Neural progenitor cell (in vitro differentiated cells): ENCODE results near the gene EPB41L4A. TPM values are rescaled to one million over a fixed set of nuclear protein-coding genes. Genes with fewer than 3 reads are reported as not detected.

Experiments
- DNase-seq: peaks from one replicate; pipeline ENCODE4 v3.0.0-alpha.2; 2016; ENCODE audit warnings: low spot score
- H2AFZ ChIP-seq: fragments of 200-600 bp; sonication (generic); replicated peaks from 2 replicates; pipeline ENCODE4 v1.6.1; 2016; ENCODE audit warnings: antibody characterized with exemption
- H3F3A ChIP-seq: fragments of 200-600 bp; sonication (generic); 2 replicates; pipeline ENCODE4 v1.6.1; 2016; ENCODE audit warnings: antibody characterized with exemption, low read depth
- H3K27ac ChIP-seq: fragments of 200-600 bp; sonication (generic); 2 replicates; pipeline ENCODE4 v1.5.1; 2016; ENCODE audit warnings: mild to moderate bottlenecking
- H3K27me3 ChIP-seq: fragments of 200-600 bp; sonication (generic); 2 replicates; pipeline ENCODE4 v1.6.1; 2016; ENCODE audit warnings: mild to moderate bottlenecking, moderate library complexity
- H3K36me3 ChIP-seq: fragments of 200-600 bp; sonication (generic); 2 replicates; pipeline ENCODE4 v1.5.1; 2016
- H3K4me1 ChIP-seq: fragments of 200-600 bp; sonication (generic); 2 replicates; pipeline ENCODE4 v1.6.1; 2016; ENCODE audit warnings: mixed run types
- H3K4me2 ChIP-seq: fragments of 200-600 bp; sonication (generic); 2 replicates; pipeline ENCODE4 v1.6.1; 2016
- H3K4me3 ChIP-seq: fragments of 200-600 bp; sonication (generic); 2 replicates; pipeline ENCODE4 v1.5.1; 2016
- H3K79me2 ChIP-seq: fragments of 200-600 bp; sonication (generic); 2 replicates; pipeline ENCODE4 v1.6.1; 2016; ENCODE audit warnings: low read depth
- H3K9ac ChIP-seq: fragments of 200-600 bp; sonication (generic); 2 replicates; pipeline ENCODE4 v1.6.1; 2016
- H3K9me3 ChIP-seq: fragments of 200-600 bp; sonication (generic); 2 replicates; pipeline ENCODE4 v1.5.1; 2016; ENCODE audit warnings: low read depth
- H4K20me1 ChIP-seq: fragments of 200-600 bp; sonication (generic); 2 replicates; pipeline ENCODE4 v1.6.1; 2016; ENCODE audit warnings: low read depth
- H3K27ac Mint-ChIP-seq: 3 replicates; pipeline ENCODE4 v1.8.0; 2021; ENCODE audit warnings: mixed read lengths
- H3K27me3 Mint-ChIP-seq: 2 replicates; pipeline ENCODE4 v1.8.0; 2022; ENCODE audit warnings: low read depth, mild to moderate bottlenecking, inconsistent platforms, moderate library complexity, mixed read lengths; ENCODE audit not compliant: insufficient read depth
- H3K36me3 Mint-ChIP-seq: 3 replicates; pipeline ENCODE4 v1.8.0; 2021; ENCODE audit warnings: mixed read lengths
- H3K4me1 Mint-ChIP-seq: 3 replicates; pipeline ENCODE4 v1.8.0; 2021; ENCODE audit warnings: mixed read lengths
- H3K4me3 Mint-ChIP-seq: 3 replicates; pipeline ENCODE4 v1.8.0; 2021; ENCODE audit warnings: mild to moderate bottlenecking, moderate library complexity, mixed read lengths
- H3K9me3 Mint-ChIP-seq: 3 replicates; pipeline ENCODE4 v1.8.0; 2020; ENCODE audit warnings: mixed read lengths
- EZH2 ChIP-seq: fragments of 200-600 bp; sonication (generic); IDR thresholded peaks from 2 replicates; pipeline ENCODE4 v1.6.1; 2017; ENCODE audit warnings: antibody characterized with exemption, mild to moderate bottlenecking, moderate library complexity
- EZH2phosphoT487 ChIP-seq: fragments of 200-600 bp; sonication (generic); IDR thresholded peaks from 2 replicates; pipeline ENCODE4 v1.6.1; 2017; ENCODE audit warnings: antibody characterized with exemption
- total RNA-seq: library from RNA; depleted of rRNA; stranded (reverse); fragments of >200 nt; gene quantifications from 2 replicates; pipeline ENCODE4 v1.2.3, GENCODE V29; 2015; ENCODE audit warnings: low replicate concordance
- TF ChIP-seq, protein P1 (sequence below): fragments of 200-600 bp; sonication (generic); IDR thresholded peaks from 2 replicates; pipeline ENCODE4 v1.5.1; 2017; ENCODE audit warnings: antibody characterized with exemption, mild to moderate bottlenecking

Gene EPB41L4A
- total RNA-seq, 1 donor from 2014 or later, result 2.7 TPM

DNA sequence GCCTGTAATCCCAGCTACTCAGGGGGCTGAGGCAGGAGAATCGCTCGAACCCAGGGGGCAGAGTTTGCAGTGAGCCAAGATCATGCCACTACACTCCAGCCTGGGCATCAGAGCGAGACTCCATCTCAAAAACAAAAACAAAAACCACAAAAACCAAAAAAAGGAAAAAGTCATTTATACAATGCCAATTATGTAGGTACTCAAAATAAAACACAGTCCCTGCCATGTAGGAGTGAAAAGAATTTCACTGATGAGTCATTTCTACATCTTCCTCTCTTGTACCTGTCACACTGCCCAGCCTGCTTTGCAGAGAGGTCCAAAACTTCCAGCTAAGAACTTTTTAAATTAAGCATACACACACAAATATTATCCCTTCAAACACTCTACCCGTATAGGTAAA, 215.8 kb downstream of the EPB41L4A start:
- Histone ChIP-seq H3F3A (peaks cover 8% of the 10 kb centered on the region), H3K4me3 (no peak overlapping the region), H2AFZ (no peak overlapping the region), H3K4me1 (peaks cover 22% of the 10 kb centered on the region), H3K36me3 (no peaks in the 10 kb centered on the region), H3K79me2 (no peaks in the 10 kb centered on the region), H3K4me2 (no peak overlapping the region), H3K27ac (no peak overlapping the region), H3K9ac (no peak overlapping the region), H4K20me1 (no peaks in the 10 kb centered on the region), H3K9me3 (no peaks in the 10 kb centered on the region), H3K27me3 (no peaks in the 10 kb centered on the region)
- Mint-ChIP-seq H3K36me3 (peaks cover 20% of the 10 kb centered on the region), H3K27ac (no peak overlapping the region), H3K4me1 (peaks cover 31% of the 10 kb centered on the region), H3K9me3 (no peaks in the 10 kb centered on the region), H3K4me3 (no peak overlapping the region), H3K27me3 (no peaks in the 10 kb centered on the region)
- TF ChIP-seq EZH2 (no peak), EZH2phosphoT487 (no peak)
- TF ChIP-seq, protein P1, sequence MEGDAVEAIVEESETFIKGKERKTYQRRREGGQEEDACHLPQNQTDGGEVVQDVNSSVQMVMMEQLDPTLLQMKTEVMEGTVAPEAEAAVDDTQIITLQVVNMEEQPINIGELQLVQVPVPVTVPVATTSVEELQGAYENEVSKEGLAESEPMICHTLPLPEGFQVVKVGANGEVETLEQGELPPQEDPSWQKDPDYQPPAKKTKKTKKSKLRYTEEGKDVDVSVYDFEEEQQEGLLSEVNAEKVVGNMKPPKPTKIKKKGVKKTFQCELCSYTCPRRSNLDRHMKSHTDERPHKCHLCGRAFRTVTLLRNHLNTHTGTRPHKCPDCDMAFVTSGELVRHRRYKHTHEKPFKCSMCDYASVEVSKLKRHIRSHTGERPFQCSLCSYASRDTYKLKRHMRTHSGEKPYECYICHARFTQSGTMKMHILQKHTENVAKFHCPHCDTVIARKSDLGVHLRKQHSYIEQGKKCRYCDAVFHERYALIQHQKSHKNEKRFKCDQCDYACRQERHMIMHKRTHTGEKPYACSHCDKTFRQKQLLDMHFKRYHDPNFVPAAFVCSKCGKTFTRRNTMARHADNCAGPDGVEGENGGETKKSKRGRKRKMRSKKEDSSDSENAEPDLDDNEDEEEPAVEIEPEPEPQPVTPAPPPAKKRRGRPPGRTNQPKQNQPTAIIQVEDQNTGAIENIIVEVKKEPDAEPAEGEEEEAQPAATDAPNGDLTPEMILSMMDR, result no peak
- DNase-seq, result no peak

DNA sequence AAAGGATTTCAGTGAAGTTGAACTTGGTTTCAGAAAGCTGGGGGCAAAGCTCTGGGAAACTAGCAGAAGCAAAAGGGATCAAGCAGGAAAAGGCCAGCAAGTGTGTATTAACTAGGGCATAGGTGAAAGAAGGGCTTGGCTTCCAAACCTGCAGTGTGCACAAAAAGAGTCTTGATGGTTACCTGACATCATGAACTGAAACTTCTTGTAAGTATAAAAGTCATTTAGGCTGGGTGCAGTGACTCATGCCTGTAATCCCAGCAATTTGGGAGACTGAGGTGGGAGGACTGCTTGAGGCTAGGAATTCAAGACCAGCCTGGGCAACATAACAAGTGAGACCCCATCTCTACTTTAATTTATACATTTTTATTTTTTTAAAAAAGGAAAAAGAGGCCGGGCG, 216.4 kb downstream of the EPB41L4A start:
- peaks cover 22% of the 10 kb centered on the region for H3K4me1 ChIP-seq
- no peak overlapping the region for H2AFZ ChIP-seq
- no peaks in the 10 kb centered on the region for H3K36me3 ChIP-seq
- no peaks in the 10 kb centered on the region for H3K9me3 ChIP-seq
- no peak overlapping the region for H3K27ac ChIP-seq
- DNase-seq, result no peak
- H3K4me1 Mint-ChIP-seq, result peaks cover 31% of the 10 kb centered on the region
- H3K4me3 ChIP-seq, result no peak overlapping the region
- no peaks in the 10 kb centered on the region for H4K20me1 ChIP-seq
- TF ChIP-seq, protein P1, result no peak
- no peak for TF ChIP-seq EZH2
- no peak for TF ChIP-seq EZH2phosphoT487
- H3K36me3 Mint-ChIP-seq, result peaks cover 19% of the 10 kb centered on the region
- peaks cover 8% of the 10 kb centered on the region for H3F3A ChIP-seq
- no peak overlapping the region for H3K9ac ChIP-seq
- no peaks in the 10 kb centered on the region for H3K27me3 ChIP-seq
- no peaks in the 10 kb centered on the region for H3K79me2 ChIP-seq
- no peak overlapping the region for H3K4me2 ChIP-seq
- H3K27me3 Mint-ChIP-seq, result no peaks in the 10 kb centered on the region
- no peak overlapping the region for H3K4me3 Mint-ChIP-seq
- H3K9me3 Mint-ChIP-seq, result no peaks in the 10 kb centered on the region
- H3K27ac Mint-ChIP-seq, result no peak overlapping the region

DNA sequence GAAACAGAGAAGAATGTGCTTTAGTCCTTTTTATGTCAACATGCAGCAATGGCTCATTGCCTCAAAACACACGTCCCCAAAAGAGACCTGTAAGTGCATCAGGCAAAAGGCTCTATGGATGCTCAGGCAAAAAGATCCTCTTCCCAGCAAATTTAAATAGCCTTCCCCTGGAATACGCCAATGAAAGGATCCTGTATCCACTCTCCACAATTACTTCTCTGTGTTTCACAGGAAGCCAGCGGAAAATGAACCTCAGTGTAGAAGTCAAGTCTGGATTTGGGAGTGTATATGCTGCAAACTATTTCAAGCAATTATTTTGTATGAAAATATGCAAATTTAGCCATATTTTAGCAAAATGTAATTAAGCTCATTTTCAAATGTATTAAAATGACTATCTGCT, 217.9 kb downstream of the EPB41L4A start:
- no peak for DNase-seq
- H3K4me2 ChIP-seq, result no peak overlapping the region
- H3K36me3 ChIP-seq, result no peaks in the 10 kb centered on the region
- no peaks in the 10 kb centered on the region for H3K79me2 ChIP-seq
- no peak overlapping the region for H3K27ac Mint-ChIP-seq
- H3F3A ChIP-seq, result peaks cover 7% of the 10 kb centered on the region
- H3K9me3 Mint-ChIP-seq, result no peaks in the 10 kb centered on the region
- TF ChIP-seq EZH2 (no peak), EZH2phosphoT487 (no peak)
- TF ChIP-seq, protein P1, result no peak
- no peak overlapping the region for H2AFZ ChIP-seq
- H3K4me1 Mint-ChIP-seq, result peaks cover 25% of the 10 kb centered on the region
- H3K27me3 Mint-ChIP-seq, result no peaks in the 10 kb centered on the region
- H4K20me1 ChIP-seq, result no peaks in the 10 kb centered on the region
- H3K4me3 Mint-ChIP-seq, result no peak overlapping the region
- no peak overlapping the region for H3K27ac ChIP-seq
- no peaks in the 10 kb centered on the region for H3K9me3 ChIP-seq
- no peak overlapping the region for H3K4me3 ChIP-seq
- H3K36me3 Mint-ChIP-seq, result peaks cover 13% of the 10 kb centered on the region
- no peak overlapping the region for H3K9ac ChIP-seq
- no peaks in the 10 kb centered on the region for H3K27me3 ChIP-seq
- H3K4me1 ChIP-seq, result peaks cover 18% of the 10 kb centered on the region
